ENCODE results near the gene ORMDL3.
"Not testable (repeated sequence)": the region's sequence is repeated elsewhere in the genome, so short reads cannot be mapped to it uniquely, and the experiment has no call there.

The ORMDL3 gene

GRCh38 chr17:39913989-39914388 lies 13.4 kb downstream of the ORMDL3 start:
- POLR2A ChIA-PET, result no interaction called here
- DNase-seq (ENCODE audit: extremely low spot score), result no peak
- TF ChIP-seq SUZ12 (IDR thresholded peaks at IDR 0.05) (no peak), PKNOX1 (IDR thresholded peaks at IDR 0.05) (no peak), SP1 (IDR thresholded peaks at IDR 0.05) (no peak), BHLHE40 (IDR thresholded peaks at IDR 0.05; ENCODE audit: borderline replicate concordance) (no peak), LEF1 (IDR thresholded peaks at IDR 0.05; ENCODE audit: borderline replicate concordance) (no peak), FOXK2 (IDR thresholded peaks at IDR 0.05) (no peak), HDGF (IDR thresholded peaks at IDR 0.05; ENCODE audit: borderline replicate concordance) (no peak), FOXA1 (IDR thresholded peaks at IDR 0.05) (no peak), FOXM1 (IDR thresholded peaks at IDR 0.05; ENCODE audit: borderline replicate concordance) (no peak), L3MBTL2 (conservative IDR thresholded peaks at IDR 0.05) (no peak), ELF4 (IDR thresholded peaks at IDR 0.05) (no peak), CTBP1 (IDR thresholded peaks at IDR 0.05; ENCODE audit: borderline replicate concordance) (no peak), NFRKB (IDR thresholded peaks at IDR 0.05) (no peak), TARDBP (IDR thresholded peaks at IDR 0.05) (no peak), ZNF384 (IDR thresholded peaks at IDR 0.05) (no peak), ARNT (IDR thresholded peaks at IDR 0.05) (no peak)
- CTCF ChIA-PET, result no interaction called here

- ChIA-PET CTCF (no interaction called here), POLR2A (interaction anchor here (1.0 kb wide), 1 partner anchor 18 kb away, joined by 3 read pairs; no protein-coding TSS in a partner anchor)
- TF ChIP-seq FOXM1 (IDR thresholded peaks at IDR 0.05; ENCODE audit: borderline replicate concordance), result no peak
- no peak for TF ChIP-seq ZNF384 (IDR thresholded peaks at IDR 0.05)
- TF ChIP-seq NFRKB (IDR thresholded peaks at IDR 0.05), result no peak
- no peak for TF ChIP-seq LEF1 (IDR thresholded peaks at IDR 0.05; ENCODE audit: borderline replicate concordance)
- no peak for TF ChIP-seq FOXK2 (IDR thresholded peaks at IDR 0.05)
- no peak for TF ChIP-seq L3MBTL2 (conservative IDR thresholded peaks at IDR 0.05)
- TF ChIP-seq TARDBP (IDR thresholded peaks at IDR 0.05), result no peak
- TF ChIP-seq CTBP1 (IDR thresholded peaks at IDR 0.05; ENCODE audit: borderline replicate concordance), result no peak
- TF ChIP-seq ARNT (IDR thresholded peaks at IDR 0.05), result no peak
- no peak for TF ChIP-seq BHLHE40 (IDR thresholded peaks at IDR 0.05; ENCODE audit: borderline replicate concordance)
- TF ChIP-seq SP1 (IDR thresholded peaks at IDR 0.05), result no peak
- no peak for TF ChIP-seq PKNOX1 (IDR thresholded peaks at IDR 0.05)
- TF ChIP-seq HDGF (IDR thresholded peaks at IDR 0.05; ENCODE audit: borderline replicate concordance), result no peak
- TF ChIP-seq ELF4 (IDR thresholded peaks at IDR 0.05), result no peak
- TF ChIP-seq SUZ12 (IDR thresholded peaks at IDR 0.05), result no peak
- TF ChIP-seq FOXA1 (IDR thresholded peaks at IDR 0.05), result no peak
- no peak for DNase-seq (ENCODE audit: extremely low spot score)
Observed at GRCh38 chr17:39908789-39909352, 18.5 kb downstream of the ORMDL3 start.

GRCh38 chr17:39904990-39905288 lies 22.5 kb downstream of the ORMDL3 start:
- no peak for DNase-seq (ENCODE audit: extremely low spot score)
- ChIA-PET POLR2A (no interaction called here), CTCF (no interaction called here)
- no peak for TF ChIP-seq SUZ12 (IDR thresholded peaks at IDR 0.05)
- TF ChIP-seq BHLHE40 (IDR thresholded peaks at IDR 0.05; ENCODE audit: borderline replicate concordance), result no peak
- no peak for TF ChIP-seq LEF1 (IDR thresholded peaks at IDR 0.05; ENCODE audit: borderline replicate concordance)
- TF ChIP-seq SP1 (IDR thresholded peaks at IDR 0.05), result no peak
- TF ChIP-seq L3MBTL2 (conservative IDR thresholded peaks at IDR 0.05), result no peak
- no peak for TF ChIP-seq ZNF384 (IDR thresholded peaks at IDR 0.05)
- no peak for TF ChIP-seq ELF4 (IDR thresholded peaks at IDR 0.05)
- TF ChIP-seq CTBP1 (IDR thresholded peaks at IDR 0.05; ENCODE audit: borderline replicate concordance), result no peak
- no peak for TF ChIP-seq PKNOX1 (IDR thresholded peaks at IDR 0.05)
- TF ChIP-seq ARNT (IDR thresholded peaks at IDR 0.05), result no peak
- TF ChIP-seq HDGF (IDR thresholded peaks at IDR 0.05; ENCODE audit: borderline replicate concordance), result no peak
- no peak for TF ChIP-seq FOXA1 (IDR thresholded peaks at IDR 0.05)
- TF ChIP-seq NFRKB (IDR thresholded peaks at IDR 0.05), result no peak
- TF ChIP-seq FOXM1 (IDR thresholded peaks at IDR 0.05; ENCODE audit: borderline replicate concordance), result no peak
- TF ChIP-seq TARDBP (IDR thresholded peaks at IDR 0.05), result no peak
- no peak for TF ChIP-seq FOXK2 (IDR thresholded peaks at IDR 0.05)

- TF ChIP-seq PKNOX1 (IDR thresholded peaks at IDR 0.05) (no peak), NFRKB (IDR thresholded peaks at IDR 0.05) (no peak), ARNT (IDR thresholded peaks at IDR 0.05) (no peak), TARDBP (IDR thresholded peaks at IDR 0.05) (no peak), SUZ12 (IDR thresholded peaks at IDR 0.05) (no peak), ELF4 (IDR thresholded peaks at IDR 0.05) (no peak)
- ChIA-PET POLR2A (no interaction called here), CTCF (no interaction called here)
- no peak for DNase-seq (ENCODE audit: extremely low spot score)
Observed at GRCh38 chr17:39903158-39903884, 24.1 kb downstream of the ORMDL3 start.

- not testable (repeated sequence) for DNase-seq (ENCODE audit: extremely low spot score)
- ChIA-PET POLR2A (interaction anchor here (0.7 kb wide), 1 partner anchor 340 kb away, joined by 3 read pairs; no protein-coding TSS in a partner anchor), CTCF (interaction anchor here (0.5 kb wide), 1 partner anchor 308 kb away, joined by 3 read pairs; no protein-coding TSS in a partner anchor)
Observed at GRCh38 chr17:39902027-39902426, 25.4 kb downstream of the ORMDL3 start.
